H9 (cell line): ENCODE data around the gene DDRGK1. TPM values are rescaled to one million over a fixed set of nuclear protein-coding genes. Genes with fewer than 3 reads are reported as not detected.

Experiments used
- DNase-seq: peaks from one replicate; pipeline ENCODE4 v3.0.0-alpha.2; 2017
- H2AFZ ChIP-seq: one replicate; pipeline ENCODE4 v1.6.1; 2013; ENCODE audit warnings: mild to moderate bottlenecking, low read length, control low read depth, moderate library complexity
- H2AK5ac ChIP-seq: 2 replicates; pipeline ENCODE4 v1.6.1; 2013; ENCODE audit warnings: low read length, control low read depth, mixed read lengths; ENCODE audit not compliant: insufficient read length
- H2BK120ac ChIP-seq: one replicate; pipeline ENCODE4 v1.6.1; 2013; ENCODE audit warnings: low read depth, mild to moderate bottlenecking, low read length, control low read depth, inconsistent platforms; ENCODE audit not compliant: poor library complexity, severe bottlenecking
- H2BK12ac ChIP-seq: 2 replicates; pipeline ENCODE4 v1.6.1; 2013; ENCODE audit warnings: low read length, control low read depth, mixed read lengths, low read depth; ENCODE audit not compliant: insufficient read length
- H2BK15ac ChIP-seq: 2 replicates; pipeline ENCODE4 v1.6.1; 2013; ENCODE audit warnings: low read depth, low read length, control low read depth
- H2BK20ac ChIP-seq: one replicate; pipeline ENCODE4 v1.6.1; 2013; ENCODE audit warnings: low read depth, mild to moderate bottlenecking, low read length, control low read depth, inconsistent platforms; ENCODE audit not compliant: poor library complexity, severe bottlenecking
- H2BK5ac ChIP-seq: 2 replicates; pipeline ENCODE4 v1.6.1; 2013; ENCODE audit warnings: low read length, control low read depth, mixed read lengths; ENCODE audit not compliant: insufficient read length
- H3K14ac ChIP-seq: 2 replicates; pipeline ENCODE4 v1.6.1; 2013; ENCODE audit warnings: low read length, control low read depth; ENCODE audit not compliant: insufficient read depth
- H3K18ac ChIP-seq: 2 replicates; pipeline ENCODE4 v1.6.1; 2013; ENCODE audit warnings: low read depth, mild to moderate bottlenecking, mixed read lengths, low read length, control low read depth; ENCODE audit not compliant: insufficient read length
- H3K23ac ChIP-seq: 2 replicates; pipeline ENCODE4 v1.6.1; 2013; ENCODE audit warnings: low read length, control low read depth, mixed read lengths, low read depth; ENCODE audit not compliant: insufficient read length
- H3K23me2 ChIP-seq: 2 replicates; pipeline ENCODE4 v1.6.1; 2013; ENCODE audit warnings: low read depth, mild to moderate bottlenecking, mixed read lengths, low read length, control low read depth; ENCODE audit not compliant: insufficient read length, poor library complexity, severe bottlenecking
- H3K27ac ChIP-seq: 2 replicates; pipeline ENCODE4 v1.5.1; 2013; ENCODE audit warnings: low read length, control low read depth, mixed read lengths, low read depth; ENCODE audit not compliant: insufficient read length
- H3K27me3 ChIP-seq: 2 replicates; pipeline ENCODE4 v1.6.1; 2013; ENCODE audit warnings: low read length, control low read depth, inconsistent platforms; ENCODE audit not compliant: insufficient read depth
- H3K4ac ChIP-seq: 2 replicates; pipeline ENCODE4 v1.6.1; 2013; ENCODE audit warnings: low read depth, mild to moderate bottlenecking, control low read depth, inconsistent platforms, low read length, moderate library complexity
- H3K4me1 ChIP-seq: 2 replicates; pipeline ENCODE4 v1.6.1; 2013; ENCODE audit warnings: low read length, control low read depth, inconsistent platforms; ENCODE audit not compliant: insufficient read depth
- H3K4me2 ChIP-seq: 2 replicates; pipeline ENCODE4 v1.6.1; 2013; ENCODE audit warnings: low read length, control low read depth, mixed read lengths; ENCODE audit not compliant: insufficient read length, insufficient read depth
- H3K56ac ChIP-seq: 2 replicates; pipeline ENCODE4 v1.6.1; 2013; ENCODE audit warnings: low read depth, mild to moderate bottlenecking, mixed read lengths, low read length, control low read depth; ENCODE audit not compliant: insufficient read length
- H3K79me1 ChIP-seq: 2 replicates; pipeline ENCODE4 v1.6.1; 2013; ENCODE audit warnings: low read depth, mild to moderate bottlenecking, moderate library complexity, low read length, control low read depth, inconsistent platforms; ENCODE audit not compliant: insufficient read depth, poor library complexity, severe bottlenecking
- H3K79me2 ChIP-seq: 2 replicates; pipeline ENCODE4 v1.6.1; 2013; ENCODE audit warnings: low read length, control low read depth, inconsistent platforms; ENCODE audit not compliant: insufficient read depth
- H3K9ac ChIP-seq: 2 replicates; pipeline ENCODE4 v1.6.1; 2013; ENCODE audit warnings: low read length, control low read depth, mixed read lengths; ENCODE audit not compliant: insufficient read length; ENCODE audit errors: extremely low read depth
- H3K9me3 ChIP-seq: one replicate; pipeline ENCODE4 v1.6.1; 2013; ENCODE audit warnings: low read depth, low read length, inconsistent platforms; ENCODE audit not compliant: control insufficient read depth
- H3T11ph ChIP-seq: one replicate; pipeline ENCODE4 v1.6.1; 2013; ENCODE audit warnings: mild to moderate bottlenecking, low read length, control low read depth, inconsistent platforms
- H4K20me1 ChIP-seq: one replicate; pipeline ENCODE4 v1.6.1; 2013; ENCODE audit not compliant: control insufficient read depth, insufficient read length, insufficient read depth
- H4K5ac ChIP-seq: 2 replicates; pipeline ENCODE4 v1.6.1; 2013; ENCODE audit warnings: low read depth, mild to moderate bottlenecking, mixed read lengths, low read length, control low read depth; ENCODE audit not compliant: insufficient read length
- H4K8ac ChIP-seq: replicated peaks from 2 replicates; pipeline ENCODE4 v1.6.1; 2013; ENCODE audit warnings: low read length, control low read depth, mixed read lengths, low read depth; ENCODE audit not compliant: insufficient read length
- H4K91ac ChIP-seq: 2 replicates; pipeline ENCODE4 v1.6.1; 2013; ENCODE audit warnings: low read depth, mild to moderate bottlenecking, moderate library complexity, mixed read lengths, low read length, control low read depth; ENCODE audit not compliant: insufficient read length
- H3K27ac Mint-ChIP-seq, 3 experiments: 2 replicates in 2 of 3; 3 replicates in 1 of 3; pipeline ENCODE4 v1.8.0; 2020 to 2021; ENCODE audit warnings: mixed read lengths in 3 of 3, mild to moderate bottlenecking in 1 of 3, moderate library complexity in 1 of 3
- H3K27me3 Mint-ChIP-seq: 2 replicates; pipeline ENCODE4 v1.8.0; 2021; ENCODE audit warnings: low read depth, mild to moderate bottlenecking, moderate library complexity, mixed read lengths
- H3K36me3 Mint-ChIP-seq, 3 experiments: 2 replicates in 2 of 3; 3 replicates in 1 of 3; pipeline ENCODE4 v1.8.0; 2020 to 2021; ENCODE audit warnings: low read depth in 3 of 3, mixed read lengths in 3 of 3; ENCODE audit not compliant: insufficient read depth in 1 of 3
- H3K4me1 Mint-ChIP-seq, 2 experiments: 2 replicates each; pipeline ENCODE4 v1.8.0; 2020; ENCODE audit warnings: mixed read lengths in 2 of 2
- H3K4me3 Mint-ChIP-seq, 2 experiments: 2 replicates in 1 of 2; 3 replicates in 1 of 2; pipeline ENCODE4 v1.8.0; 2020 to 2021; ENCODE audit warnings: mild to moderate bottlenecking in 2 of 2, mixed read lengths in 2 of 2, moderate library complexity in 1 of 2
- H3K9me3 Mint-ChIP-seq, 2 experiments: 2 replicates in 1 of 2; 3 replicates in 1 of 2; pipeline ENCODE4 v1.8.0; 2020; ENCODE audit warnings: mild to moderate bottlenecking in 2 of 2, mixed read lengths in 2 of 2, moderate library complexity in 1 of 2
- WGBS: extraction: QIAGEN DNeasy Blood & Tissue Kit; methylation state at CpG from one replicate; pipeline ENCODE4 v1.1.7; 2013; ENCODE audit warnings: missing lambda C conversion rate, low lambda C conversion rate, mixed read lengths; ENCODE audit not compliant: insufficient read length; ENCODE audit errors: extremely low coverage; 5-methylcytosine and 5-hydroxymethylcytosine counted together
- total RNA-seq: library from RNA; stranded (reverse); gene quantifications from 2 replicates; pipeline ENCODE4 v1.2.1, GENCODE V29; 2021
- TF ChIP-seq, protein P1 (sequence below): fragments of 200-600 bp; sonication (generic); conservative IDR thresholded peaks from 3 replicates; pipeline ENCODE4 v1.8.0; 2021; ENCODE audit warnings: antibody characterized with exemption, mild to moderate bottlenecking

Gene DDRGK1
- total RNA-seq, 1 experiment from 2014 or later, result 58.1 TPM

DNA sequence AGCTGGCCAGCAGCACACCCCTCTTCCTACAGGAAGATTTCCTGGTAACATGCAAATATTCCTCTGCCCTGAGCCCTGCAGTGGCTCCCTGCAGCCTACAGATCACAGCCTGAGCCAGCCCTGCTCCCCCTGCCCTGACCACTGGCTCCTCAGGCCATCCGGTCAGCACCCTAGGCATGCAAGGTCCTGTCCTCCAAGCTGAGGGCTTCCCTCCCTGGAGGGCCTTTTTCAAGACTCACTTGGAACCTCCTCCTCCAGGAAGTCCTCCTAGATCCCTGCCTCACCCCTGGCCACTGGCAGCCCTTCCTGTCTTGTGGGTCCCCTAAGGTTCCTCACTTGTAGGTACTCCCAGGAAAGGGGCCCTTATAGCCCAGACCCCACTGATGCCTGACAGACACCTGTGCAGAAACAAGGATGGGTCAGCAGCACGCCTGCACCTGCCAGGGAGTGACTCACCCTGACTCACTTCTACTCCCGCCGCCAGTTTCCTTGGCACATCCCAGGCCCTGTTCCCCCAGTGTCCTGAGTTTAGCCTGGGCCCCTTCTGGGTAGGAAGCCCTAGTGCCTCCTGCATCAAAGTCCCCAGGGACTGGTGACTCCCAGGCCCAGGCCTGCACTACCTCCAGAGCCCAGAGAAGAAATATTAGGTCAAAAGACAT, 31.3 kb upstream of the DDRGK1 start:
- H3K4me1 Mint-ChIP-seq, result peaks cover 6 to 19% of the 10 kb centered on the region in 2 experiments
- Histone ChIP-seq H4K91ac (no peak overlapping the region), H2AK5ac (no peak overlapping the region), H4K5ac (no peak overlapping the region), H3K23me2 (peaks cover 18% of the 10 kb centered on the region), H3K9ac (no peak overlapping the region), H2BK120ac (no peak overlapping the region), H3K79me2 (no peaks in the 10 kb centered on the region), H2BK12ac (no peak overlapping the region), H2BK15ac (no peak overlapping the region), H2BK5ac (no peak overlapping the region), H3K23ac (no peak overlapping the region), H3K4me2 (no peak overlapping the region), H3K79me1 (no peaks in the 10 kb centered on the region), H3K9me3 (no peaks in the 10 kb centered on the region), H3K14ac (no peak overlapping the region), H3K27ac (no peak overlapping the region), H3K18ac (no peak overlapping the region), H4K20me1 (no peaks in the 10 kb centered on the region), H3K4me1 (no peaks in the 10 kb centered on the region; the same call in 1 of the 2 replicates), H3K27me3 (peaks cover 18% of the 10 kb centered on the region; the same call in 1 of the 2 replicates), H2AFZ (no peak overlapping the region), H4K8ac (no peak overlapping the region), H3K56ac (no peak overlapping the region), H3T11ph (no peak overlapping the region), H3K4ac (no peak overlapping the region), H2BK20ac (no peak overlapping the region)
- WGBS, result no CpG with 5 or more reads among the region's 4 CpGs
- H3K36me3 Mint-ChIP-seq, result peaks cover 0 to 25% (median under 1%) of the 10 kb centered on the region in 3 experiments; a peak in 3 of 7 replicates
- H3K27me3 Mint-ChIP-seq, result peaks cover 45% of the 10 kb centered on the region
- no peak overlapping the region; a peak in 1 of 7 replicates for H3K27ac Mint-ChIP-seq
- no peaks in the 10 kb centered on the region; a peak in 1 of 5 replicates for H3K9me3 Mint-ChIP-seq
- DNase-seq, result no peak
- H3K4me3 Mint-ChIP-seq, result peak overlapping the region in 1 of 2 experiments; percentile 7; a peak in 1 of 5 replicates
- TF ChIP-seq, protein P1, sequence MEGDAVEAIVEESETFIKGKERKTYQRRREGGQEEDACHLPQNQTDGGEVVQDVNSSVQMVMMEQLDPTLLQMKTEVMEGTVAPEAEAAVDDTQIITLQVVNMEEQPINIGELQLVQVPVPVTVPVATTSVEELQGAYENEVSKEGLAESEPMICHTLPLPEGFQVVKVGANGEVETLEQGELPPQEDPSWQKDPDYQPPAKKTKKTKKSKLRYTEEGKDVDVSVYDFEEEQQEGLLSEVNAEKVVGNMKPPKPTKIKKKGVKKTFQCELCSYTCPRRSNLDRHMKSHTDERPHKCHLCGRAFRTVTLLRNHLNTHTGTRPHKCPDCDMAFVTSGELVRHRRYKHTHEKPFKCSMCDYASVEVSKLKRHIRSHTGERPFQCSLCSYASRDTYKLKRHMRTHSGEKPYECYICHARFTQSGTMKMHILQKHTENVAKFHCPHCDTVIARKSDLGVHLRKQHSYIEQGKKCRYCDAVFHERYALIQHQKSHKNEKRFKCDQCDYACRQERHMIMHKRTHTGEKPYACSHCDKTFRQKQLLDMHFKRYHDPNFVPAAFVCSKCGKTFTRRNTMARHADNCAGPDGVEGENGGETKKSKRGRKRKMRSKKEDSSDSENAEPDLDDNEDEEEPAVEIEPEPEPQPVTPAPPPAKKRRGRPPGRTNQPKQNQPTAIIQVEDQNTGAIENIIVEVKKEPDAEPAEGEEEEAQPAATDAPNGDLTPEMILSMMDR, result no peak
